GM21367 (cell line): Measurements from ENCODE around the gene IKZF5.

Experiments
- ATAC-seq: cut with Tn5 transposase; IDR thresholded peaks from one replicate; pipeline ENCODE4 v1.9.1; 2021; ENCODE audit not compliant: unreplicated experiment

The IKZF5 gene, protein sequence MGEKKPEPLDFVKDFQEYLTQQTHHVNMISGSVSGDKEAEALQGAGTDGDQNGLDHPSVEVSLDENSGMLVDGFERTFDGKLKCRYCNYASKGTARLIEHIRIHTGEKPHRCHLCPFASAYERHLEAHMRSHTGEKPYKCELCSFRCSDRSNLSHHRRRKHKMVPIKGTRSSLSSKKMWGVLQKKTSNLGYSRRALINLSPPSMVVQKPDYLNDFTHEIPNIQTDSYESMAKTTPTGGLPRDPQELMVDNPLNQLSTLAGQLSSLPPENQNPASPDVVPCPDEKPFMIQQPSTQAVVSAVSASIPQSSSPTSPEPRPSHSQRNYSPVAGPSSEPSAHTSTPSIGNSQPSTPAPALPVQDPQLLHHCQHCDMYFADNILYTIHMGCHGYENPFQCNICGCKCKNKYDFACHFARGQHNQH

GRCh38 chr10:123008355-123009104, at the start of gene IKZF5, which contains the start of gene ACADSB:
Gene IKZF5, minus strand, starts transcription at chr10:123008795. Its CDS starts 10,170 bp downstream, at chr10:122998625.
Gene ACADSB, plus strand, starts transcription at chr10:123009006. Its CDS starts 24 bp downstream, at chr10:123009030.
- ATAC-seq = peak; percentile 77

- no peak for ATAC-seq
Measured at GRCh38 chr10:123057968-123058367, 49.4 kb upstream of the IKZF5 start.

DNA sequence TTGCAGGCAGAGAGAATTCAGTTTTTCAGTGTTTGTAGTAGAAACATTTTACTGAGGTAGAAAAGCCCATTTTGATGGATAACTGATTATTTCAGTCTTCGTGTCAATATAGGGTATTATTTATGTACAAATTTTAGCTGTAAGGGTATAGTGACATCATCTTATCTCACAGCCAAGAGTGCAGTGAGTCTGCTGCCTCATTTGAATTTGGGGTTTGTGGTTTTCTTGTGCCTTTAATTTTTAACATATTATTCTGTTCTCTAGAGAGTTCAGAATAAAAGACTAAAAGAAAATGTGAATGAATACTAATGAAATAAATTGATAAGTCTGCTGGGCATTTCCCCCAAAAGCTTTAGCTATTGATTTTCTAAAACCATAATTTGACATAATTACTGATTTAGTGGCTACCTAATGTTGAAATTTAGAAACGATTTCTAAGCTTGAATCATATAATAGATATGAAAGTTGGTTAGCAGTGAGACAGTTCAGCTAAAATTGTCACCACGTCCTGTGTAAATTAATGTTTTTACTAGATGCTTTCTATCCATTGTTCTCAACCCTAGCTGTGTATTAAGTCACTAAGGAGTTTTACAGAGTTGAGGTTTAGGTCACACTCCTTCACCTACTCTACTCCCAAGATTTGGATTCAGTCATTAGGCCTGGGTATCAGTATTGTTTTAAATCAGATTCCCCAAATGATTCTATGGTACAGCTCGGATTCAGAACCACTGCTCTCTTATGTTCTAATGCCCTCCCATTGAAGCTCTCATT, 37.6 kb upstream of the IKZF5 start:
- ATAC-seq = no peak

DNA sequence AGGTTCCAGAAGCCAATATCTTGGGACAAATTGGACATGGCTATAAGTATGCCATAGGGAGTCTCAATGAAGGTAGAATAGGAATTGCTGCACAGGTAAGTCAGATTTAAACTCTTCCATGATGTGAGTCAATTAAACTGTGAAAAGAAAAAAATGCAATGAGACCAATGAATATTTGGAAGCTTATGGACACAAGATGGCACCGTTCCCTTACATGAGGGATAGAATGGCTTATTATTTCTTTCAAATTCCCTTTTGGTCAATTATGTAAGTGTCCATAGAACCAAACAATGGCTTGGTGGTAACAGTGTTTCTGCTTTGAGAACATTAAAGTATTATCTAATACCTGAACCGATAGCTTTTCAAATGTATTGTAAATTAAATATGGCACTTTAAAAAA, 35.8 kb upstream of the IKZF5 start:
- ATAC-seq = no peak

DNA sequence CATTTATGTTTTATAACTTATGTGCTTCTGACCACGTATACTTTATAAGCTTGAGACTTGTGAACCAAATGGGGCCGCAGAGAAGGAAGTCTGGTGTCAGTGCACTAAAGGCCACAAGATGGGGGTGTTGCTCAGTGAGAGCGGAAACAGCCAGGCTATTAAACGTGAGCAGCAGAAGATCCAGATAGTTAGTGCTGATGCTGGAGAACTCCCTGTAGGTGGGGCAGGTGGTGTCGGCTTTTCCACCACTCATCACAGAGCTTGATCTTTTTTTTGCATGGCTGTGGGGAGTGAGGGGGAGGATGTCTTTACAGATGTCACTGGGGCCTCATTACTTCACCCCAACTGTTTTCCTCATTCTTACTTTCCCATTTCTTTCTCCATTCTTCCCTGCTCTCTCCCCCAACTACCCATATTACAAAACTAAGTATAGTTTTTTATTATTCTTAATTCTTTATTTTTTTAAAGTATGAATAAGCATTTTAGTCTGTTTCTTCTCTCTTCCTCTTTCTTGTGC, 34.9 kb upstream of the IKZF5 start:
- peak; percentile 57 for ATAC-seq

- no peak for ATAC-seq
Measured at GRCh38 chr10:123042708-123043408, 34.3 kb upstream of the IKZF5 start.

- ATAC-seq = no peak
Measured at GRCh38 chr10:123039632-123039930, 31.0 kb upstream of the IKZF5 start.

- no peak for ATAC-seq
Measured at GRCh38 chr10:123038782-123039631, 30.4 kb upstream of the IKZF5 start.

GRCh38 chr10:123035467-123036086, 27.0 kb upstream of the IKZF5 start:
- no peak for ATAC-seq

- ATAC-seq = no peak
Measured at GRCh38 chr10:123034332-123034731, 25.7 kb upstream of the IKZF5 start.

- no peak for ATAC-seq
Measured at GRCh38 chr10:123031124-123031523, 22.5 kb upstream of the IKZF5 start.

DNA sequence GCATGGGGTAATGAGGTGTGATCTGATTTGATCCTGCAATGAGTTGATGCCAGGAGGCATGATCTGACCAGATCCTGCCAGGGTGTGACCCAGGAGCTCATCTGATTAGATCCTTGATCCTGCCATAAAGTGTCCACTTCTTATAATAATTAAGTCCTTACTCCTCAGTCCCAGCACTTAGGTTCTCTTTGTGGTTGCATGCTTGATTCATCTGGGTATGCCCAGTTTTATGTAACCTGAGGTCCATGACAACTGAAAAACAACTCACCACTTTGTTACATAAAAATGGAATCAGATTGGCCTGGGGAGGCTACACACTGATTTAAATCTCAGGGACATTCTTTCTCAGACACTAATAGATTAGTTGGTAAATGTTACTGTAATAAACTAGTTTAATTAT, 19.3 kb upstream of the IKZF5 start:
- no peak for ATAC-seq

GRCh38 chr10:123026302-123026701, 17.7 kb upstream of the IKZF5 start:
- no peak for ATAC-seq

- ATAC-seq = no peak
Measured at GRCh38 chr10:123024540-123024939, 15.9 kb upstream of the IKZF5 start.

DNA sequence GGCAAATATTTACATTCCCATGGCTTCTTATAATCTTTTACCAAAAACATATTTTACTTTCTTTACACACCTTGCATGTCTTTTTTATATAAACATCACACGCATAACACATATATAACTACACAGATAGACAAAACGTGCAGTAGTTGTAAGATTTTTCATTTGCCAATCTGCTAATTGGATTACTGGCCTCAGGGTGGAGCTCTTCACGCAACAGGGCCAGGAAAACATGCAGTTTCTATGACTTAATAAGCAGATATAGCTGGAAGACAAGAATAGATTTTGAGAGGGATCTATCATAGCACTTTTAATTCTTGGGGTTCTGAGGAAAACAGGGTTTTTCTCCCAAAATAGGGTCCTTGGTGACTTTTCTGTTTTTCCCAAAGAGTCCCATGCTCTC, 12.9 kb upstream of the IKZF5 start:
- no peak for ATAC-seq

DNA sequence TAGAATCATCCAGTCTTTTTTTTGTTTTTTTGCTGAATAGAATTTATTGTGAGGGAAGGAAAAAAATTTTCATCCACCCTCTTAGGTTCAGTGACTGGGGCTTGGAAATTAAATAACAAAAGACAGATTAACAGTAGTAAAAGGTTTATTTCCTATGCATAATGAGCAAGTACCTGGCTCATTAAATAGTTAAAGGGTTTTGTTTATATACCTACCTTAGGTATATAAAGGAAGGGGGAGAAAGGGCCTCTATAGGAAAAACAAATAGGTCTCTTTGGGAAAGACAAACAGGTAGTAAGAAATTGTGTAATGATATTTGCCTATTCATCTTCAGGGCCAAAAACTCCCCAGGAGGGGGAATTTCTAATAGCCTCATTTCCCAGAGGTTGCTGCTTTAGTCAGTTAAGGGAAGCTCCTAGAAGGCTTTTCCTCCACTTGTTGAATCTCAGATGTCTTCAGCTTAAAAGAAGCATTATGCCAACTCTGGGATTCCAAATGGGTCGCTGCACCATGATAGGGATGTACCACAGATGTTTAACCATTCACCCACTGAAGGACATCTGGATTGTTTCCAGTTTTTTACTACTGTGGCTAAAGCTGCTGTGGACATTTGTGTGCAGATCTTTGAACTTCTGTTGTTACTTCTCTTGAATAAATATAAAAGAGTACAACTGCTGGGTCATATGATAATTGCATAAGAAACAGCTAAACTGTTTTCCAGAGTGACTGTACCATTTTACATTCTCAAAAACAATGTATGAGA, 11.5 kb upstream of the IKZF5 start:
- no peak for ATAC-seq

- no peak for ATAC-seq
Measured at GRCh38 chr10:123019264-123019663, 10.7 kb upstream of the IKZF5 start.

GRCh38 chr10:123018531-123018930, 9.9 kb upstream of the IKZF5 start:
- ATAC-seq = no peak
